Left ventricle myocardium inferior (tissue), 1 donor: Measurements from ENCODE around the gene CBY2. TPM values are rescaled to one million over a fixed set of nuclear protein-coding genes. Genes with fewer than 3 reads are reported as not detected.

Experiments used
- DNase-seq: peaks from one replicate; pipeline ENCODE4 v3.0.0-alpha.2; 2020
- H3K27ac ChIP-seq: fragments of 200-600 bp; replicated peaks from 2 replicates; pipeline ENCODE4 v1.8.0; 2021
- H3K27me3 ChIP-seq: fragments of 200-600 bp; 2 replicates; pipeline ENCODE4 v1.8.0; 2021; ENCODE audit warnings: low read depth
- H3K36me3 ChIP-seq: fragments of 200-600 bp; 2 replicates; pipeline ENCODE4 v1.8.0; 2021
- H3K4me1 ChIP-seq: fragments of 200-600 bp; 2 replicates; pipeline ENCODE4 v1.8.0; 2021
- H3K4me3 ChIP-seq: fragments of 200-600 bp; 2 replicates; pipeline ENCODE4 v1.8.0; 2021; ENCODE audit warnings: mild to moderate bottlenecking, moderate library complexity
- H3K9me3 ChIP-seq: fragments of 200-600 bp; replicated peaks from 2 replicates; pipeline ENCODE4 v1.8.0; 2021
- intact Hi-C: fragments of 100-400 bp; cut with micrococcal nuclease; formaldehyde crosslinking; loops from one replicate; pipeline ENCODE4 v1.11.0; 2022
- total RNA-seq: library from RNA; stranded (reverse); fragmentation: NEBNext Ultra II Directional; extraction: Animal tissue kit (Norgen Biotek cat#: 25700); gene quantifications from one replicate; pipeline ENCODE4 v1.2.1, GENCODE V29; 2021
- TF ChIP-seq, protein P1 (sequence below): fragments of 200-600 bp; IDR thresholded peaks from 2 replicates; pipeline ENCODE4 v1.8.0; 2021; ENCODE audit warnings: antibody characterized with exemption, mild to moderate bottlenecking, borderline replicate concordance
- donor health status: DM: no; HTN: yes; CAD: no; lungs with severe emphysema.

Gene CBY2
- total RNA-seq, 1 donor from 2014 or later = not detected

GRCh38 chr13:45704854-45705695 lies 3.0 kb downstream of the CBY2 start:
- Histone ChIP-seq H3K36me3 (no peaks in the 10 kb centered on the region), H3K27ac (no peak overlapping the region), H3K4me3 (no peak overlapping the region), H3K27me3 (peaks cover 13% of the 10 kb centered on the region), H3K4me1 (no peaks in the 10 kb centered on the region), H3K9me3 (no peaks in the 10 kb centered on the region)
- intact Hi-C loops = no loop called here
- DNase-seq = no peak
- TF ChIP-seq, protein P1, sequence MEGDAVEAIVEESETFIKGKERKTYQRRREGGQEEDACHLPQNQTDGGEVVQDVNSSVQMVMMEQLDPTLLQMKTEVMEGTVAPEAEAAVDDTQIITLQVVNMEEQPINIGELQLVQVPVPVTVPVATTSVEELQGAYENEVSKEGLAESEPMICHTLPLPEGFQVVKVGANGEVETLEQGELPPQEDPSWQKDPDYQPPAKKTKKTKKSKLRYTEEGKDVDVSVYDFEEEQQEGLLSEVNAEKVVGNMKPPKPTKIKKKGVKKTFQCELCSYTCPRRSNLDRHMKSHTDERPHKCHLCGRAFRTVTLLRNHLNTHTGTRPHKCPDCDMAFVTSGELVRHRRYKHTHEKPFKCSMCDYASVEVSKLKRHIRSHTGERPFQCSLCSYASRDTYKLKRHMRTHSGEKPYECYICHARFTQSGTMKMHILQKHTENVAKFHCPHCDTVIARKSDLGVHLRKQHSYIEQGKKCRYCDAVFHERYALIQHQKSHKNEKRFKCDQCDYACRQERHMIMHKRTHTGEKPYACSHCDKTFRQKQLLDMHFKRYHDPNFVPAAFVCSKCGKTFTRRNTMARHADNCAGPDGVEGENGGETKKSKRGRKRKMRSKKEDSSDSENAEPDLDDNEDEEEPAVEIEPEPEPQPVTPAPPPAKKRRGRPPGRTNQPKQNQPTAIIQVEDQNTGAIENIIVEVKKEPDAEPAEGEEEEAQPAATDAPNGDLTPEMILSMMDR = no peak

- Histone ChIP-seq H3K27me3 (peaks cover 13% of the 10 kb centered on the region), H3K36me3 (no peaks in the 10 kb centered on the region), H3K4me1 (no peaks in the 10 kb centered on the region), H3K9me3 (no peaks in the 10 kb centered on the region), H3K4me3 (no peak overlapping the region), H3K27ac (no peak overlapping the region)
- TF ChIP-seq, protein P1 = no peak
- intact Hi-C loops = no loop called here
- DNase-seq = no peak
These were observed 3.8 kb downstream of the CBY2 start for GRCh38 chr13:45705918-45706317.

- Histone ChIP-seq H3K9me3 (peaks cover 1% of the 10 kb centered on the region), H3K4me1 (no peaks in the 10 kb centered on the region), H3K36me3 (no peaks in the 10 kb centered on the region), H3K27ac (no peak overlapping the region), H3K4me3 (no peak overlapping the region), H3K27me3 (peaks cover 6% of the 10 kb centered on the region)
- TF ChIP-seq, protein P1 = no peak
- DNase-seq = no peak
- intact Hi-C loops = no loop called here
These were observed 5.5 kb downstream of the CBY2 start for GRCh38 chr13:45707516-45708100.

DNA sequence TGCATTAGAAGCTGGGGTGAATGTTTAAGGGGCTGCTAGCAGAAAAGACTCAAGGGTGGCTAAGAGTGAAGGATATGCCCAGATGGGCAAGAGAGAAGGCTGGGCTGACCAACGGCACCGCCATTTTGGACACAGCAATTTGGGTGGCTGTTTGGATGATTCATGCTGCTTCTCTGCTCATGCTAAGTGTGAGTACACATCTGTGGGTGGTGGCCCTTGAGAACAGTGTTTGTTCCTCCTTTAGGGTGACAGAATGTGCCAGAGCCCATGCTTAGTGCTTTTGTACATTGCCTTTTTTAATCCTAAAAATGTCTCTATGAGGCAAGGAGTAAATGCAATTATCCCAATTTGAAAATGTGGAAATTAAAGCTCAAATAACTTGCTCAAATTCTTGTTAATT lies 9.8 kb downstream of the CBY2 start:
- H3K4me1 ChIP-seq = no peaks in the 10 kb centered on the region
- no peaks in the 10 kb centered on the region for H3K36me3 ChIP-seq
- no peaks in the 10 kb centered on the region for H3K27me3 ChIP-seq
- no peak overlapping the region for H3K4me3 ChIP-seq
- H3K27ac ChIP-seq = no peak overlapping the region
- DNase-seq = no peak
- H3K9me3 ChIP-seq = peaks cover 7% of the 10 kb centered on the region
- intact Hi-C loops = no loop called here
- TF ChIP-seq, protein P1 = no peak

GRCh38 chr13:45713106-45713690 lies 11.1 kb downstream of the CBY2 start:
- DNase-seq = no peak
- Histone ChIP-seq H3K4me3 (no peak overlapping the region), H3K4me1 (no peaks in the 10 kb centered on the region), H3K27me3 (no peaks in the 10 kb centered on the region), H3K36me3 (no peaks in the 10 kb centered on the region), H3K9me3 (peaks cover 7% of the 10 kb centered on the region), H3K27ac (no peak overlapping the region)
- TF ChIP-seq, protein P1 = no peak
- intact Hi-C loops = no loop called here
